NCI-H2227 treated with DMSO at 0.1 percent for 48 hours (cell line): ENCODE measurements around the gene PRG3.
"Not testable (repeated sequence)": the region's sequence is repeated elsewhere in the genome, so short reads cannot be mapped to it uniquely, and the experiment has no call there.

Experiments
- DNase-seq: peaks from one replicate; lab custom pipeline; 2025; lab: John Stamatoyannopoulos, UW

The PRG3 gene

DNA sequence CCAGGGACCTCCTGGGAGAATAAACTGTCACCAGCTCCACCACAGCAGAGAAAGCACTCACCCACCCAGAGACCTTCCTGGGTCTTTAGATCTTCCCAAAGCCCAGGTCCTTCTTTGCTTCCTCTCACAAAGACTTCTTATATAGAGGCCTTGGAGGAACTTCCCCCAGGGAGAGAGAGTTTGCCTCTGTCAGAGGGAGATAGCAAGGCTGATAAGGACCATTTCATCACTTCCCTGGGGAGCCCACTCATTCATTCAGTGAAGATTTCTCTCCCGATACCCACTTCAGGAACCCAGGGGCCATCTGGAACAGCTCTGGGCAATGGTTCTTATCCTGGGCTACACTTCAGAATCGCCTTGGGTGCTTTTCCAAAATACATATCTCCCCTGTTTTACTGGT, 9.6 kb upstream of the PRG3 start, which contains the start of gene PRG2:
TSS of gene PRG2 (minus strand) at position 116 of the 400 bp plus-strand sequence. CDS start 706 bp downstream, outside the sequence.
- DNase-seq, result no peak

DNA sequence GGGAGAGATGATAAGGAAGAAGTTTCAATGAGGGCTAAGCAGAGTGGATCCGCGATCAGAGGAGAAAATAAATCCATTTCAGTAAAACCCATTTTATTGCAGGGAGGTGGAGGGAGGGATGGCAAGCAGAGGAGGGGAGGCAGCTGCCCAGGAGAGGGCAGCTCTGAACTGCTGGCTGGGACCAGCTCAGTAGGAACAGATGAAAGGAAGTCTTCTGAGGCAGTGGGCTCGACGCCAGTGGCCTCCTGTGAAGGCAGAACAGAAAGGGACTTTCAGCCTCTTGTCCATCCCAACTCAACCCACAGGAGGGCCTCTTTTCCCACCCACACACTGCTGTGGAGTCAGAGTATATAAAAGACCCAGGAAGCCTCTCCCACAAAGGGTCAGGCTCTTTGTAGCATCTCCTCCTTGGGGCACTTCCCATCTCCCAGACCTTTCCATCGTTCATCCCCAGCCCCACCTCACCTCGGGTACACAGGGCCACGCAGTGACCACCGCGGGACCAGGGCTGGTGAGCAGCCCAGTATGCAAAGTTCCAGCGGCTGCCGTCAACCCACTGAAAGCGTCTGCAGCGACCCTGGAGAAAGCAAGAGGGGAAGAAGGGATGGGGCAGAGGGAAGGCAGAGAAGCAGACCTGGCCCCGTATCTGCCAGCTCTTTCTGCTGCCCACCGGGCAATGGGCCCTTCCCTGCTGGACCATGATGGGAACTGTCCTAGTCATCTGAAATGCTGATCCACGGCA, 6.5 kb upstream of the PRG3 start:
- no peak for DNase-seq

DNA sequence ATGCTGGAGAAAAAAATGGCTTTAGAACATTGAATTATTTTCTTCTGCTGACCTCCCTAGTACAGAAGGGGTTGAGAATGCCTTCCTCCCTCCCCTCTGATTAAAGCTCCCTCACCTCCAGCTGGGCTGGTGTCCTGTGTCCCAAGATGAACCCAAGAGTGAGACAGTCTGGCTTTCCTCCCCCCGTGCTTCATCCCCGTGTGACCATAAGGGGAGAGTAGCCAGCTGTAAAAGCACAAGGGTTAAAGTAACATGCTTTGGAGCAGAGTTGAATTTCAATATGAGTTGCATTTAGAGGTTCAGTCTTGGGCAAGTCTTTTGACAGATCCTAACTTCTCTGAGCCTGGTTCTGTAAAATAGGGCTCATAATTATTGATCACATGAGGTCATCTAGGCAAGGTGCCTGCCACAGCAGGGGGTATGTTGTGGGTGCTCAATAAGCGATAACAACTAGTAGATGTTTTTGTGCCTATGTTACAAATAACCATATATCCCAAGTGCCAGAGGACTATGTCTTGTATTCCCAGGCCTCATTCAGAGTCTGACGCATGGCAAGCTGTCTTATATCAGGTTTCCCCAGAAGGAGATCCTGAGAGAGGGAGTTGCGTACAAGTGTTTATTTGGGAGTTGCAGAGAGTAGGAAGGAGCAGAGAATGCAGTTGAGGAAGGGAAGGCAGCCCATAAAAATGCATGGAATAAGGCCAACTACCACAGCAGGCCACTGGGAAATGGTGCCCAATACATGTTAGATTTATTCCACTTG, 5.4 kb upstream of the PRG3 start:
- DNase-seq, result no peak

DNA sequence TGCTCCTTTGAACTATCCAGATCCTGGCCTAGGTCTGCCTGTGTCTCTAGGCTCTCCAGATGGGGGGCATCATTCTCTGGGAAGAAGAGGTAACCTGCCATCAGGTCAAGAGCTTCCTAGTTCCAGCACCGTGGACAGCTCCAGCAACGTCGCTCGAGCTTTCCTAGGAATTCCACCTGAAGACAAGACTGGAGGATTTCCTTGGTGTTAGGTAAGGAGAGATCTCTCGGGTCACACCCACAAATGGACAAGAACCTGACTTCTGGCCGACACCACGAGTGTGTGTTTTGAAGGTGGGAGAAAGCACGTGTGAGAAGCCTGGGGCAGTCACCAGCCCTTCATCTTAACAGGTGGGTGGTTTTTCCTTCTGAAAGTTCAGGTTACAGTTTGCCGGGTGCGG, 1.2 kb downstream of the PRG3 start:
- DNase-seq, result no peak

DNA sequence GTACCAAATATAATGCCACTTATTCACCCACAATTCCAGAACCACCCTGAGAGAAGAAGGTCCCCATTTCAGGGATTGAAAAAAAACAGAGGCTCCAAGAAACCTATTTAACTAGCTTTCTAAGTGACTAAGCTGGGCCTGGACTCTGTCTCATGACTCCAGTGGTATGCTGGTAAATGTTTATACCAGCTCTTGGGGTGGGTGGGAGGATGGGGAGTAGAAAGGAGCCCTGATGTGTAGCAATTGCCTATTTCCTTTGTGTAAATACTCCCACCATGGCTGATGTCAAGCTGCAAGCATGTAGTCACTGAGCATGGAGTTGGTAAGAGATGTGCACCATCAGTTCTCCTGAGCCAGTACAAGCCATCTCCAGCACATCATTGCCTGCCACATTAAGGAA, 2.8 kb downstream of the PRG3 start:
- no peak for DNase-seq

DNA sequence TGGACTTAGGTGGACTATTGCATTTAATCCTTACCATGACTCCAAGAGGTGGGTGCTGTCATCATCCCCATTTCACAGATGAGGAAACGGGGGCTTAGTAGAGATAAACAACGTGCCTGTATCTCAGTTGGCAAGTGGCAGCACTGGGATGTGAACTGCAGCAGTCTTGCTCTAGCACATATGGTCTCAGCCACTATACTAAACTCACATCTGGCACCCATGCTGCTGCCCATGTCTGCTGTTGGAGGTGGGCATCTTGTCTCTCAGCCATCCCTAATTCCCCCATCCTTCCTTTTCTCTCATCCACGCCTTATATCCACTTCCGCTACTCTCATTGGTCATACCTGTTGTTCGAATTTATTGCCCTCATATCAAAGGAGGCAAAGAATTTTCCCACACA, 3.8 kb downstream of the PRG3 start:
- DNase-seq, result no peak

DNA sequence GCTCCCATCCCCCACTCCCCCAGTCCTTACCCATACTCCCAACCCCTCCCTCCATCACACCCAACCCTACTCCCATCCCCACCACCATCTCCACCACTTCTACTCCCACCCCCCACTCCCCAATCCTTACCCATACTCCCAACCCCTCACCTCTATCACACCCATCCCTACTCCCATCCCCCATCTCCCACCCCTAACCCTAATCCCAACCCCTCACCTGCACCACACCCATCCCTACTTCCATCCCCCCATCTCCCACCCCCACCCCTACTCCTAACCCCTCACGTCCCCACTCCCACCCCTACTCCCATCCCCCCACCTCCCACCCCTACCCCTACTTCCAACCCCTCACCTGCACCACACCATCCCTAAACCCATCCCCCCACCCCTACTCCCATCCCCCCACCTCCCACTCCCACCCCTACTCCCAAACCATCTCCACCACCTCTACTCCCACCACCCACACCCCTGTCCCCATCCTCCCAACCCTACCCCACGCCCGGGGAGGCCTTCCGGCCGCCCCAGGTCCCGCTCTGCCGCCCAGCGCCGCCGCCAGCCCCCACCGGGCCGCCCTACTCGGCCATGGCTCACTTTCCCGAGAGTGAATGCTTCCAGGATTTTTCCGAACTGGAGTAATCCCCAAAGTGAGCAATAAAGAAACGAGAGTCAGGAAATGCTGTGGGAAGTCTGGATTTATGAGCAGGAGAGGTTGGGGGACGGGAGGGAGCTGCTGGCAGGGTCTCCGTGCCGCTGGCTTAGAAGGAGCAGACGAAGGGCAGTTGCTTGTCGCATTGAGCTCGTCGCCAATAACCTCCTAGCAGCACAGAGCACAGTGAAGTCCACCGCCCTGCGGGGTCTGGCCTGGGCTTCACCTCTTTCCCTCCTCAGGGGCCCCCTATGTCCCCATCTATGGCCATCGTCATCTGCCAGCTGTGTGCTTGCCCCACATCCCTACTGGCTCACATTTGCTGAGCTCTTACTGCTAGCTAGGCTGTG, 4.6 kb downstream of the PRG3 start:
- DNase-seq, result no peak

DNA sequence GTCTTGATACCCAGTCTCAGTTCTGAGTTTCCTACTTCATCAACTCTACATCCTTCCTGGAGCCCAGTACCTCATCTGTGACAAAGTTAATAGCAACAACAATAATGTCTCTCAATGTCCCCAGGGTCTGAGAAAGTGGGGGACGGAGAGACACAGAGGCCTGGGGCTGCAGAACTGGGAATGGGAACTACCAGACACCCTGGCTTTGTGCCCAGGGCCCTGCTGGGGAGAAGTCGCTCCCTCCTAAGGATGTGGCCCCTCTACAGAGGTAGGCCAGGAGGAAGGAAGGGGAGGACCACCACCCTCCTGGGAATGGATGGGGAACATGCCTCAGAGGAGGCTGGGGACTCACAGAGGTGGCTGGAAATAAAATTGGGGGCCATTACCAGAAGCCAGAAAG, 5.5 kb downstream of the PRG3 start:
- no peak for DNase-seq

DNA sequence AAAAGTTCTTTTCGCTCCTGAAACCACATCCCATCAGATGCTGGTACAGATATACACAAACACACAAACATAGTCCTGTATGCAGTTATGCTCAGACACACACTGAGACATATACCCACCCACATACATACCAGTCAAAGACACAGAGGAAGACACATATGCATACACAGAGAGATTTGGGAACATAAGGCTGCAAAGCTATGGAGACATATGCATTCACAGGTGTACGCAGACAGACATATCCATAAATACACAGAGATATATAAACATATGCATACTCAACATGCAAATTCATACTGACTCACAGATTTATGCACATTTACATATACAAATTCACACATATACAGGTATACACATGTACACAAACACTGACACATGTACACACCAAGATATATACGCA, 6.0 kb downstream of the PRG3 start:
- DNase-seq, result no peak

DNA sequence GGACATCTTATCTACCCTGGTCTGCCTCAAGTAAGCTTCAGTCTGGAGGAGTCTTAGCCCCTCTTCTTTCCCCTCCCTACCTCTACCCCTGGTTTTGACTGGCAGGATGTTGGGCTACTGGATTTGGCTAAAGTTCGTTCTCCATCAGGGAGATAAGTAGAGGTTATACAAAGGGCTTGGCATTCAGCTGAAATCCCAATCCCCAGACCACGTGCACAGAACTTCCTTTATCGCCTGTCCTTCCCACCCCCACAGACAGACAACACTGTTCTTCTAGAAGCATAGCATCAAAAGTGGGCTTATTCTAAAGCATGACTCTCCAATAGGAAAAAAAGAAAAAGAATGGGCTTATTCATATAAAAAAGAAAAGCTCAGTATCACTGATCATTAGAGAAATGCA, 7.8 kb downstream of the PRG3 start:
- no peak for DNase-seq

DNA sequence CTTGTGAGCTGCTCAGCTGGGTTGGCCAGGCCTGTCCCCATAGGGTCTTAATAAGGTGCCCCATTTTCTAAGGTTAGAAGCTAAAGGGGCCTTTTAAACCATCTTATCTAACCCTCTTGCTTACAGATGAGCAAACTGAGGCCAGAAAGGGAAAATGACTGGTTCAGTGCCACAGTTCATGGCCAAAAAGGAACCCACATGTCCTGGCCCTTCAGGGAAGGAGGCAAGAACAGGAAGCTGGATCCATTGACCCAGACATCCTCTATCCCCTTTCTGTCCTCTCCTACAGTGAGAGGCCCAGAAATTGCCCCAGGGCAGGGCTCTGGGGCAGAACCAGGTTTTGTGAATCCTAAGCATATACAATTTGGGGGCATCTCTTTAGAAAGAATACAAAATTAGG, 10.0 kb downstream of the PRG3 start:
- DNase-seq, result no peak

DNA sequence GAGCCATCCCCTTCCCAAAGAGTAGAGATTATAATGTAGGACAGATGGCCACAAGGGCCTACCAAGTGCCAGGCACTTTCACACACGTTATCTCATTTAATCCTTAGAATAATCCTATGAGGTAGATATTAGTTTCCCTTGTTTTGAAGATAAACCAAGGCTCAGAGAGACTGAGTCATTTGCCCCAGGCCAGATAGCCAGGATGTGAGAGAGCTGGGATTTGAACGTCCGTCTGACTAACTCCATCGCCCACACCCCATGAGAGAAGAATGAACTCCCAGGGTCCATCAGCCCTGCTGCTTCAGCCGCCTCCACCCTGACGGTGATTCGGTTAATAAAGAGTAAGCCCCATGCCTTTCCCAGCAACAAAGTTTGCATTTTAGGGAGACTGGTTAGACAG, 10.7 kb downstream of the PRG3 start:
- DNase-seq, result no peak

DNA sequence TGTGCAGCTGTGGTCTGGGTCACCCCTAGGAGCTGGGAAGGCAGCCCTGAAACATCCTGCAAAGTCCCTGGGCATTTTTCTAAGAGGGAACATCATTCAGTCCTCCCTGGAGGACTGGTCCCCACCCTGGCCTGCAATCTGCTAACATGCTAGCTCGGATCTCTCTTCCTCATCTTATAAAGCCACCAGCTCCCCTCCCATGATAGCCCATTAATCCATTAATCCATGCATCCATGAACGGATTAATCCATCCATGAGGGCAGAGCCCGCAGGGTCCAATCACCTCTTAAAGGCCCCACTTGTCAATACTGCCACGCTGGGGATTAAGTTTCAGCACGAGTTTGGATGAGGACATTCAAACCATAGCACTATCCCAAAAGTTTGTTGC, 12.1 kb downstream of the PRG3 start:
- no peak for DNase-seq

DNA sequence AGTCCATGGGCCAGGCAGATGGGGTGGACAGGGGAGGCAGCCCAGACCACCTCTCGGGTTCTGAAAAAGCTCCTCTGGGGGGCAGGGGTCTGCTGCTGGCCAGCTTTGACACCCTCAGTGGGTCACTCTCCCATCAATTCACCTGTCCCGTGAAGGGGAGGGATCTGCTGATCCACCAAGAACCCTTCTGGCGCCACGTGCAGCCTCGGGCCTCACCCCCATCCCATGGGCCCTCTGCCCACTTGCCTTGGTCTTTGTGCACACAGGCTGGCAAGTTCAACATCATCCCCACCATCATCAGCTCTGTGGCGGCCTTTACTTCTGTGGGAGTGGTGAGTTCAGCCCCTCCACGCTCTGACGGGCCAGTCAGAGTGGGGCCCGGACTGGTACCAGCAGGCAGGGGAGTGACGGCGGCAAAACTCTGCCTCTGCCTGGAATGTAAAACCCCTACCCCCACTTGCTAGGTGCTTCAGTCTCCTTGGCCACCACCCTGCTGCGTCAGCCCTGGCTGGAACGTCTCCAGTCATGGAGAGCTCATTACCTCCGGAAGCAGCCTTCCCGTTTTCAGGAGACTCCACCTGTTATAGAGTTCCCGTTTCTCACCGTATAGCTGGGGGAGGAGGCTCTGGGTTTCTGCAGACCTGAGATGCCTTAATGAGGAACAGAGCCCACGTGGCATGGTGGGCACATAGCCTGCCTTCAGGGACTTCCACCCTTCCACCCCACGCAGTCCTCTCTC, 12.7 kb downstream of the PRG3 start:
- no peak for DNase-seq

DNA sequence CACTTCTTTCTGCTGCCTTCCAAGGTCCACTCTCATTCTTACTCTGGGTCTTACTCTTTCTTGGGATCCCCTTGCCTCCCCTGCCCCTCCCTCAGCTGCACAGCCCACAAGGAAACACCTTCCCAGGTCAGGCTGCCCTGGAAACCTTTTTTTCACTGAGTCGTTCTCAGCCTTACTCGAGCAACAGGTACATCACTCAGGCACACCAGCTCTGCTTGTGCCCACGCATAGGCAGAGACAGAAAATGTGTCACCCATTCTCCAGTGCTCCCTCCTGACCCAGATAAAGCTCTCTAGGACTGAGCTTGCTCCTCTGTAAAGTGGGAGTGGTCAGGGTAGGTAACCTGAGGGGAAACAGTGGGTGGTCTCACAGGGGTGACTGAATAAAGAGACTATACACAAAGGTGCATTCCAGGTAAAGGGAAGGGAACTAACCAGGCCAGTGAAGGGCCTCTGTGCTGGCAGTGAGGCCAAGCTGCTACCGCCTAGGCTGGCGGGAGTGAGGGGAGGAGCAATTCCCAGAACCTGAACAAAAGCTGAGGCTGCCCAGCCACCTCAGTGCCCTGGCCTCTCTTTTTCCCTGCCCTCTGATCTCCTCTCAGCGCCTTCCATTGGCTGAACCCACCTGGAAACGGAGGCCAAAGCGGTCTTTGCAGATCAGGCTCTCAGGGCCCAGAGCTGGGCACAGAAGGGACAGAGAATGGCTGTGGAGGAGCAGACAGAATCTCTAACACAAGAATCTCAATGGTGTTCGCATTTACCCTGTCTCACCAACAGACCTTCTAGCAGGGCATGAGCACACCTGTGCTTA, 15.9 kb downstream of the PRG3 start:
- DNase-seq, result no peak

DNA sequence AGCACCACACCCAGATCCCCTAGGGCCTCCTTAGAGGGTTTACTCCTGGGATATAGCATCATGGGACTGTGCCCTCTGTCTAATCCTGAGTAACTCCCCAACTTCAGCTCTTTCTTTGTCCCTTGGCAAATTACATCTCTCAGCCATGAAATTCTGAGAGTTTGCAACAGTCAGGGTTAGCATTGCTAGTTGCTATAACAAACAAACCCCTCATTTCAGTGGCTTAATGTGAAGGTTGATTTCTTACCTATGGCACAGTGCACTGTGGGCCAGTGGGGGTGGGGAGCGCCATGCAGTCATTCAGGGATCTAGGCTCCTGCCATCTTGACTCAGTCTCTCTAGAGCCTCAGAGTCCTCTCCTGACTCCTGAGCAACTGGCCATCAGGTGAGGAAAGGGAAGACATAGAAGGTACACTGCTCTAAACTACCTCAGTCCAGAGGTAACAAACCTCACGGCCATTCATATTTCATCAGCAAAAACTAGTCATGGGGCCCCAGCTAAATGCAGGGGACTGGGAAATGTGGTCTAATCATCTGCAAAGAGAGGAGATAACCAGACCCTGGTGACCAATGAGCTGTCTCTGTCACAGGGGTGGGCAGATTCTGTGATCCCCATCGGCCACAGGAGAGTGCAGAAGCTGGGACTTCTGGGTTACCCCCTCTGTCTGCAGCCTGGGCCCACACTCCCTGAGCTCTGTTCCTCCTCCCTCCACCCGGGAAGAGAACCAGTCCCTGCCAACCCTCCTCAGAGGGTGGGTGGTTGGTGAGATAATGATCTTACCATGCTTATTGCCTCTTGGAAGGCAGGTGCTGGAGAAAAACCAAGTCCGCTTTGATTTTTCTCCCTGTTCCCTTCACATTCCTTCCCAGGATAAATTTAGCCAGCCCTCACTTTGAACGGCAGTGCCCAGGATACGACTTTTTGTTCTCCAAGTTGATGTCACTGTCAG, 17.5 kb downstream of the PRG3 start:
- DNase-seq, result no peak

DNA sequence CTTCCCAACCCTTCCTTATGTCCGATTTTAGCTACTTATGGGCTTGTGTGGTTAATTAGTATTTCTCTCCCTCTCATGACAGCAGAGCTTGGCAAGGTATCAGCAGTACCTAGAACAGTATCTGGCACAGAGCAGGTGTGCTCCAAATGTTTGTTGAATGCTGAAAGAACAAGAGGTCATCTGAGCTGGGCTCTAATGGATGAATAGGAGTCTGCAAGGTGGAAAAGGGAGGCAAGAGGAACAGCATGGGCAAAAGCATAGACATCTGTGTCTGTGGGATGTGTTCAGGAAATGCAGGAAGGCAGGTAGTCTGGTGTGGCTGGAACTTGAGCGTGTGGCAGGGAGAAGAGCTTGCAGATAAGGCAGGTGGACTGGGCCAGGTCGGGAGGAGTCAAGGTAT, 19.0 kb downstream of the PRG3 start:
- DNase-seq, result no peak

DNA sequence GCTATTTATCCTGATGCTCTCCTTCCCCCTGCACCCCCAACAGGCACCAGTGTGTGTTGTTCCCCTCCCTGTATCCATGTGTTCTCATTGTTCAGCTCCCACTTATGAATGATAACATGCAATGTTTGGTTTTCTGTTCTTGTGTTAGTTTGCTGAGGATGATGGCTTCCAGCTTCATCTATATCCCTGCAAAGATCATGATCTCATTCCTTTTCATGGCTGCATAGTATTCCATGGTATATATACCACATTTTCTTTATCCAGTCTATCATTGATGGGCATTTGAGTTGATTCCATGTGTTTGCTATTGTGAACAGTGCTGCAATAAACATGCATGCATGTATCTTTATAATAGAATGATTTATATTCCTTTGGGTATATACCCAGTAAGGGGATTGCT, 19.5 kb downstream of the PRG3 start:
- DNase-seq, result not testable (repeated sequence)

DNA sequence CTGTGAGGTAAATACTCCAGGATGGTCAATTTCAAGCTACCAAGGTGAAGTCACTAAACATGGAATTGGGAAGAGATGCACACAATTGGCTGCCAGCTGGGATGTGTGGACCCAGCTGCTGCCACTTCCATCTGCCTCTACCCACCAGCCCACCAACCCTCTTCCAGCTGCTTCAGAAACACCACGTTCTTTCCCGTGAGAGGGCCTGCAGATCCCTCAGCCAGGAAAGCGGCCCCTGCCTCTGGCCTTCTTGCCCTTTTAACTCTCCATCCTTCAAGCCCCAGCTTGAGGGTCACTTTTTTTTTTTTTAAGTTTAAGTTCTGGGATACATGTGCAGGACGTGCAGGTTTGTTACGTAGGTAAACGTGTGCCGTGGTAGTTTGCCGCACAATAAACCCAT, 20.0 kb downstream of the PRG3 start:
- DNase-seq, result no peak
